IMR-90 (cell line): ENCODE data around the gene TSEN34. TPM values are rescaled to one million over a fixed set of nuclear protein-coding genes. Genes with fewer than 3 reads are reported as not detected.

Source experiments
- ATAC-seq: fragments of 200-7000 bp; cut with Tn5 transposase; 2 replicates; pipeline ENCODE4 v1.9.1; 2020; ENCODE audit warnings: low read depth, mild to moderate bottlenecking, moderate library complexity
- BruUV-seq: library from RNA; stranded (reverse); fragments of 400-500 nt; replicated peaks from 2 replicates; lab custom pipeline; 2021; lab: Mats Ljungman, UMichigan
- CTCF ChIA-PET: fragments of 300-600 bp; formaldehyde crosslinking; extraction: SDS; loops from one replicate; lab custom pipeline; 2021; ENCODE audit warnings: antibody characterized with exemption; lab: Yijun Ruan, JAX
- POLR2A ChIA-PET: fragments of 300-600 bp; sonication (Branson Sonifier 250); formaldehyde crosslinking; loops from one replicate; lab custom pipeline; 2022; ENCODE audit warnings: antibody characterized with exemption; ENCODE audit not compliant: unreplicated experiment; lab: Charles Lee
- DNase-seq: peaks from one replicate; pipeline ENCODE4 v3.0.0; 2013
- H2AFZ ChIP-seq: replicated peaks from 2 replicates; pipeline ENCODE3; 2013; ENCODE audit warnings: low read length, mild to moderate bottlenecking; ENCODE audit not compliant: poor library complexity
- H2AK5ac ChIP-seq: 2 replicates; pipeline ENCODE4 v1.6.1; 2013; ENCODE audit warnings: low read depth, low read length, inconsistent platforms
- H2AK9ac ChIP-seq: replicated peaks from 2 replicates; pipeline ENCODE3; 2013; ENCODE audit warnings: mild to moderate bottlenecking, low read depth, low read length, moderate library complexity; ENCODE audit not compliant: poor library complexity
- H2BK120ac ChIP-seq: 2 replicates; pipeline ENCODE4 v1.6.1; 2013; ENCODE audit warnings: low read depth, low read length, inconsistent platforms
- H2BK15ac ChIP-seq: 3 replicates; pipeline ENCODE4 v1.6.1; 2013; ENCODE audit warnings: low read depth, low read length, inconsistent platforms
- H2BK20ac ChIP-seq: 2 replicates; pipeline ENCODE4 v1.6.1; 2013; ENCODE audit warnings: low read depth, mild to moderate bottlenecking, inconsistent platforms, low read length, moderate library complexity
- H2BK5ac ChIP-seq: 2 replicates; pipeline ENCODE4 v1.6.1; 2013; ENCODE audit warnings: mild to moderate bottlenecking, low read depth, low read length, inconsistent platforms; ENCODE audit not compliant: poor library complexity, severe bottlenecking
- H3K14ac ChIP-seq: replicated peaks from 2 replicates; pipeline ENCODE4 v1.6.1; 2013; ENCODE audit warnings: low read depth, low read length, inconsistent platforms
- H3K18ac ChIP-seq: 2 replicates; pipeline ENCODE4 v1.6.1; 2013; ENCODE audit warnings: low read depth, low read length, control low read depth
- H3K23ac ChIP-seq: 2 replicates; pipeline ENCODE4 v1.6.1; 2013; ENCODE audit warnings: low read depth, low read length, inconsistent platforms
- H3K27ac ChIP-seq: 2 replicates; pipeline ENCODE4 v1.5.1; 2013; ENCODE audit warnings: mild to moderate bottlenecking, control low read depth, low read length; ENCODE audit not compliant: insufficient read depth
- H3K27me3 ChIP-seq: 2 replicates; pipeline ENCODE4 v1.6.1; 2013; ENCODE audit warnings: low read length; ENCODE audit not compliant: control insufficient read depth, insufficient read depth
- H3K36me3 ChIP-seq: 2 replicates; pipeline ENCODE4 v1.6.1; 2013; ENCODE audit warnings: low read length, mixed read lengths; ENCODE audit not compliant: control insufficient read depth, insufficient read depth
- H3K4ac ChIP-seq: 2 replicates; pipeline ENCODE4 v1.6.1; 2013; ENCODE audit warnings: low read depth, low read length, inconsistent platforms
- H3K4me1 ChIP-seq: 2 replicates; pipeline ENCODE4 v1.6.1; 2013; ENCODE audit warnings: low read length, mixed read lengths; ENCODE audit not compliant: control insufficient read depth, insufficient read depth
- H3K4me2 ChIP-seq: 2 replicates; pipeline ENCODE4 v1.6.1; 2013; ENCODE audit warnings: low read depth, mild to moderate bottlenecking, control low read depth, low read length, moderate library complexity
- H3K4me3 ChIP-seq: 2 replicates; pipeline ENCODE4 v1.5.1; 2013; ENCODE audit warnings: low read depth, mild to moderate bottlenecking, control low read depth, low read length, moderate library complexity; ENCODE audit not compliant: insufficient read depth
- H3K56ac ChIP-seq: 2 replicates; pipeline ENCODE4 v1.6.1; 2013; ENCODE audit warnings: low read length, inconsistent platforms; ENCODE audit not compliant: insufficient read depth; ENCODE audit errors: extremely low read depth
- H3K79me1 ChIP-seq, 2 experiments: 2 replicates each; pipeline ENCODE4 v1.6.1; 2013; ENCODE audit warnings: low read length in 2 of 2, inconsistent platforms in 1 of 2, low read depth in 1 of 2
- H3K9ac ChIP-seq: 2 replicates; pipeline ENCODE4 v1.6.1; 2013; ENCODE audit warnings: low read depth, low read length, control low read depth
- H3K9me1 ChIP-seq: 2 replicates; pipeline ENCODE4 v1.6.1; 2013; ENCODE audit warnings: low read length, inconsistent platforms; ENCODE audit not compliant: insufficient read depth
- H3K9me3 ChIP-seq: 2 replicates; pipeline ENCODE4 v1.6.1; 2013; ENCODE audit warnings: low read length; ENCODE audit not compliant: control insufficient read depth, insufficient read depth
- H4K20me1 ChIP-seq: 2 replicates; pipeline ENCODE4 v1.6.1; 2013; ENCODE audit warnings: low read length, inconsistent platforms; ENCODE audit not compliant: insufficient read depth
- H4K5ac ChIP-seq: 2 replicates; pipeline ENCODE4 v1.6.1; 2013; ENCODE audit warnings: mild to moderate bottlenecking, low read depth, low read length, control low read depth
- H4K8ac ChIP-seq, 2 experiments: 2 replicates each; pipeline ENCODE4 v1.6.1; 2013; ENCODE audit warnings: low read depth in 2 of 2, low read length in 2 of 2, control low read depth in 1 of 2, inconsistent platforms in 1 of 2
- H4K91ac ChIP-seq: 2 replicates; pipeline ENCODE4 v1.6.1; 2013; ENCODE audit warnings: low read depth, low read length, inconsistent platforms; ENCODE audit not compliant: insufficient read depth
- BHLHE40 ChIP-seq: fragments of 150-350 bp; IDR thresholded peaks from 2 replicates; pipeline ENCODE4 v1.6.1; 2016; ENCODE audit warnings: mild to moderate bottlenecking, low read depth, low read length
- CEBPB ChIP-seq: IDR thresholded peaks from 2 replicates; pipeline ENCODE4 v1.6.1; 2012; ENCODE audit warnings: low read depth, low read length, improper control_type of control experiment
- CHD1 ChIP-seq: IDR thresholded peaks from 2 replicates; pipeline ENCODE4 v1.6.1; 2012; ENCODE audit warnings: low read depth, low read length, improper control_type of control experiment
- FOS ChIP-seq: fragments of 150-350 bp; IDR thresholded peaks from 2 replicates; pipeline ENCODE4 v1.6.1; 2016; ENCODE audit warnings: low read depth, low read length
- MAFK ChIP-seq: IDR thresholded peaks from 2 replicates; pipeline ENCODE4 v1.6.1; 2012; ENCODE audit warnings: low read depth, low read length, improper control_type of control experiment
- MAZ ChIP-seq: IDR thresholded peaks from 2 replicates; pipeline ENCODE4 v1.6.1; 2012; ENCODE audit warnings: low read depth, mild to moderate bottlenecking, low read length, improper control_type of control experiment, moderate library complexity, borderline replicate concordance
- MXI1 ChIP-seq: IDR thresholded peaks from 2 replicates; pipeline ENCODE4 v1.6.1; 2012; ENCODE audit warnings: low read depth, mild to moderate bottlenecking, low read length, moderate library complexity, borderline replicate concordance
- NFE2L2 ChIP-seq: fragments of 150-350 bp; IDR thresholded peaks from 2 replicates; pipeline ENCODE4 v1.6.1; 2016; ENCODE audit warnings: low read depth, mild to moderate bottlenecking, low read length
- POLR2A ChIP-seq: IDR thresholded peaks from 2 replicates; pipeline ENCODE4 v1.6.1; 2012; ENCODE audit warnings: mild to moderate bottlenecking, low read depth, low read length
- RAD21 ChIP-seq: IDR thresholded peaks from 2 replicates; pipeline ENCODE4 v1.6.1; 2012; ENCODE audit warnings: low read length, improper control_type of control experiment
- RCOR1 ChIP-seq: IDR thresholded peaks from 2 replicates; pipeline ENCODE4 v1.6.1; 2012; ENCODE audit warnings: mild to moderate bottlenecking, low read length, improper control_type of control experiment; ENCODE audit not compliant: insufficient replicate concordance
- RFX5 ChIP-seq: IDR thresholded peaks from 2 replicates; pipeline ENCODE4 v1.8.0; 2012; ENCODE audit warnings: low read depth, mild to moderate bottlenecking, low read length, moderate library complexity
- SMC3 ChIP-seq: fragments of 150-350 bp; IDR thresholded peaks from 2 replicates; pipeline ENCODE4 v1.6.1; 2016; ENCODE audit warnings: low read depth, mild to moderate bottlenecking, antibody characterized with exemption, low read length, moderate library complexity
- USF2 ChIP-seq: fragments of 150-350 bp; IDR thresholded peaks from 2 replicates; pipeline ENCODE4 v1.6.1; 2017; ENCODE audit warnings: mild to moderate bottlenecking, antibody characterized with exemption, low read length, low read depth
- WGBS, 2 experiments: methylation state at CpG; one replicate each; pipeline versions ENCODE4 v1.1.5 to v1.1.7; 2013; ENCODE audit warnings: missing lambda C conversion rate in 2 of 2; ENCODE audit not compliant: insufficient read length in 1 of 2; ENCODE audit errors: extremely low coverage in 2 of 2; 5-methylcytosine and 5-hydroxymethylcytosine counted together
- dilution Hi-C: fragments of 300-500 bp; cut with HindIII; formaldehyde crosslinking; loops from one replicate; pipeline ENCODE4 v1.14.3; 2018; ENCODE audit warnings: low sequenced_read_pairs; ENCODE audit not compliant: unreplicated experiment
- in situ Hi-C: fragments of 300-500 bp; cut with MboI; formaldehyde crosslinking; loops from 3 replicates; pipeline ENCODE4 v1.14.3; 2019; ENCODE audit warnings: low sequenced_read_pairs, inconsistent platforms, mixed read lengths
- intact Hi-C: fragments of 100-400 bp; cut with micrococcal nuclease; formaldehyde crosslinking; loops from 2 replicates; pipeline ENCODE4 v1.10.0; 2022
- polyA plus RNA-seq, 3 experiments: library from polyadenylated mRNA; depleted of rRNA; stranded (reverse); fragments of >200 nt; gene quantifications; 2 replicates each; pipeline ENCODE4 v1.2.3, GENCODE V29; 2012; ENCODE audit warnings: low replicate concordance in 1 of 3
- total RNA-seq: library from RNA; depleted of rRNA; stranded (reverse); fragments of >200 nt; gene quantifications from 2 replicates; pipeline ENCODE4 v1.2.3, GENCODE V29; 2012
- TF ChIP-seq, protein P1 (sequence below): fragments of 150-350 bp; IDR thresholded peaks from 2 replicates; pipeline ENCODE4 v1.6.1; 2016; ENCODE audit warnings: low read depth, mild to moderate bottlenecking, low read length, moderate library complexity, borderline replicate concordance

The TSEN34 gene
- total and polyA plus RNA-seq, 2 of the 4 experiments (the other 2 are of a cell fraction) = 32.1 to 69.4 TPM

GRCh38 chr19:54168174-54168917 lies 22.8 kb upstream of the TSEN34 start (continued):
- TF ChIP-seq BHLHE40 = no peak

- H2AK5ac ChIP-seq = no peak overlapping the region
- no TSS peak for BruUV-seq
- peak overlapping the region; percentile 70 for H2AK9ac ChIP-seq
- 92% methylated on average over 12 of the region's 21 CpGs; no CpG with 5 or more reads in 1 of the 2 experiments for WGBS, 2 experiments
- H2AFZ ChIP-seq = no peak overlapping the region
- H3K23ac ChIP-seq = no peak overlapping the region
- ChIA-PET POLR2A (no interaction called here), CTCF (no interaction called here)
- in situ Hi-C loops = no loop called here
- no peak overlapping the region for H4K91ac ChIP-seq
- H4K5ac ChIP-seq = no peak overlapping the region
- no peak overlapping the region for H3K18ac ChIP-seq
- H4K20me1 ChIP-seq = no peaks in the 10 kb centered on the region; the same call in 1 of the 2 replicates
- H2BK20ac ChIP-seq = no peak overlapping the region
- no peaks in the 10 kb centered on the region for H3K79me1 ChIP-seq
- no peak overlapping the region for H3K4ac ChIP-seq
- H3K4me3 ChIP-seq = no peak overlapping the region
- H3K9ac ChIP-seq = no peak overlapping the region
- ATAC-seq (no peak), DNase-seq (no peak)
- H2BK120ac ChIP-seq = no peak overlapping the region
- H2BK5ac ChIP-seq = no peak overlapping the region
- no peak overlapping the region for H3K4me2 ChIP-seq
- no peaks in the 10 kb centered on the region for H3K9me3 ChIP-seq
- no peak overlapping the region for H3K56ac ChIP-seq
- no peak overlapping the region for H3K27ac ChIP-seq
- H3K14ac ChIP-seq = no peak overlapping the region; the same call in 1 of the 2 replicates
- no peak overlapping the region for H4K8ac ChIP-seq
- H2BK15ac ChIP-seq = no peak overlapping the region
- intact Hi-C loops = loop anchor here (2.0 kb wide), 1 partner anchor 20 kb away; the partner anchor contains the start of gene MBOAT7
- dilution Hi-C loops = no loop called here
- H3K27me3 ChIP-seq = no peaks in the 10 kb centered on the region
- no peaks in the 10 kb centered on the region for H3K4me1 ChIP-seq
- no peaks in the 10 kb centered on the region for H3K36me3 ChIP-seq
- H3K9me1 ChIP-seq = no peaks in the 10 kb centered on the region
- TF ChIP-seq CEBPB (no peak), RFX5 (no peak), CHD1 (no peak), RCOR1 (no peak), BHLHE40 (no peak), USF2 (no peak), MAFK (no peak), SMC3 (no peak), FOS (no peak), RAD21 (no peak), POLR2A (no peak), NFE2L2 (no peak), MXI1 (no peak), MAZ (no peak)
- TF ChIP-seq, protein P1, sequence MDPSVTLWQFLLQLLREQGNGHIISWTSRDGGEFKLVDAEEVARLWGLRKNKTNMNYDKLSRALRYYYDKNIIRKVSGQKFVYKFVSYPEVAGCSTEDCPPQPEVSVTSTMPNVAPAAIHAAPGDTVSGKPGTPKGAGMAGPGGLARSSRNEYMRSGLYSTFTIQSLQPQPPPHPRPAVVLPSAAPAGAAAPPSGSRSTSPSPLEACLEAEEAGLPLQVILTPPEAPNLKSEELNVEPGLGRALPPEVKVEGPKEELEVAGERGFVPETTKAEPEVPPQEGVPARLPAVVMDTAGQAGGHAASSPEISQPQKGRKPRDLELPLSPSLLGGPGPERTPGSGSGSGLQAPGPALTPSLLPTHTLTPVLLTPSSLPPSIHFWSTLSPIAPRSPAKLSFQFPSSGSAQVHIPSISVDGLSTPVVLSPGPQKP = no peak
Observed at GRCh38 chr19:54169149-54169740, 21.9 kb upstream of the TSEN34 start.
